ENCODE results near the gene UBE4A.

The UBE4A gene

GRCh38 chr11:118441770-118442275 is 82.4 kb downstream of the UBE4A start:
- DNase-seq = no peak

GRCh38 chr11:118442301-118442700 is 82.9 kb downstream of the UBE4A start:
- DNase-seq = no peak

GRCh38 chr11:118442908-118443589 is 83.6 kb downstream of the UBE4A start:
- DNase-seq = no peak

- DNase-seq = no peak
Observed at GRCh38 chr11:118443590-118444218, 84.3 kb downstream of the UBE4A start.

- DNase-seq = no peak
Observed at GRCh38 chr11:118447423-118447822, 88.0 kb downstream of the UBE4A start.

GRCh38 chr11:118448294-118448693 is 88.9 kb downstream of the UBE4A start:
- DNase-seq = no peak
